ENCODE measurements around the gene CTNND1.

The CTNND1 gene

GRCh38 chr11:57867966-57868365 lies 106.4 kb downstream of the CTNND1 start:
- POLR2A ChIA-PET, result no interaction called here
- H3K36me3 ChIP-seq (ENCODE audit: control insufficient read depth in 2 of 2, insufficient read depth in 1 of 2, low read length in 2 of 2), result no peaks in the 10 kb centered on the region
- no peaks in the 10 kb centered on the region for H3K4me1 ChIP-seq (ENCODE audit: control insufficient read depth, insufficient read depth, low read length)
- CTCF ChIA-PET, result interaction anchor here (1.0 kb wide), 1 partner anchor 12 kb away, joined by 4 read pairs; no protein-coding TSS in a partner anchor
- no peak for TF ChIP-seq SP7 (tag by site-specific recombination; IDR thresholded peaks at IDR 0.05)
- TF ChIP-seq MZF1 (tag by site-specific recombination; IDR thresholded peaks at IDR 0.05; ENCODE audit: borderline replicate concordance), result no peak
- TF ChIP-seq ZNF350 (tag by site-specific recombination; IDR thresholded peaks at IDR 0.05), result no peak
- TF ChIP-seq, protein P1, sequence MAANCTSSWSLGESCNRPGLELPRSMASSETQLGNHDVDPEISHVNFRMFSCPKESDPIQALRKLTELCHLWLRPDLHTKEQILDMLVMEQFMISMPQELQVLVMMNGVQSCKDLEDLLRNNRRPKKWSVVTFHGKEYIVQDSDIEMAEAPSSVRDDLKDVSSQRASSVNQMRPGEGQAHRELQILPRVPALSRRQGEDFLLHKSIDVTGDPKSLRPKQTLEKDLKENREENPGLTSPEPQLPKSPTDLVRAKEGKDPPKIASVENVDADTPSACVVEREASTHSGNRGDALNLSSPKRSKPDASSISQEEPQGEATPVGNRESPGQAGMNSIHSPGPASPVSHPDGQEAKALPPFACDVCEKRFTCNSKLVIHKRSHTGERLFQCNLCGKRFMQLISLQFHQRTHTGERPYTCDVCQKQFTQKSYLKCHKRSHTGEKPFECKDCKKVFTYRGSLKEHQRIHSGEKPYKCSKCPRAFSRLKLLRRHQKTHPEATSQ (tag by site-specific recombination; IDR thresholded peaks at IDR 0.05), result no peak
- TF ChIP-seq ZFP41 (tag by site-specific recombination; IDR thresholded peaks at IDR 0.05; ENCODE audit: borderline replicate concordance), result no peak
- TF ChIP-seq ZBTB1 (tag by site-specific recombination; IDR thresholded peaks at IDR 0.05), result no peak
- no peak for TF ChIP-seq KLF16 (tag by site-specific recombination; IDR thresholded peaks at IDR 0.05)
- no peak for TF ChIP-seq ZNF157 (tag by site-specific recombination; IDR thresholded peaks at IDR 0.05)
- TF ChIP-seq ZFHX2 (tag by site-specific recombination; conservative IDR thresholded peaks at IDR 0.05), result no peak
- no peak for TF ChIP-seq GLIS2 (tag by site-specific recombination; IDR thresholded peaks at IDR 0.05)
- no peak for TF ChIP-seq ZNF664 (tag by site-specific recombination; IDR thresholded peaks at IDR 0.05)
- TF ChIP-seq, protein P2, sequence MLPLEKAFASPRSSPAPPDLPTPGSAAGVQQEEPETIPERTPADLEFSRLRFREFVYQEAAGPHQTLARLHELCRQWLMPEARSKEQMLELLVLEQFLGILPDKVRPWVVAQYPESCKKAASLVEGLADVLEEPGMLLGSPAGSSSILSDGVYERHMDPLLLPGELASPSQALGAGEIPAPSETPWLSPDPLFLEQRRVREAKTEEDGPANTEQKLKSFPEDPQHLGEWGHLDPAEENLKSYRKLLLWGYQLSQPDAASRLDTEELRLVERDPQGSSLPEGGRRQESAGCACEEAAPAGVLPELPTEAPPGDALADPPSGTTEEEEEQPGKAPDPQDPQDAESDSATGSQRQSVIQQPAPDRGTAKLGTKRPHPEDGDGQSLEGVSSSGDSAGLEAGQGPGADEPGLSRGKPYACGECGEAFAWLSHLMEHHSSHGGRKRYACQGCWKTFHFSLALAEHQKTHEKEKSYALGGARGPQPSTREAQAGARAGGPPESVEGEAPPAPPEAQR (tag by site-specific recombination; IDR thresholded peaks at IDR 0.05), result no peak
- TF ChIP-seq, protein P3, sequence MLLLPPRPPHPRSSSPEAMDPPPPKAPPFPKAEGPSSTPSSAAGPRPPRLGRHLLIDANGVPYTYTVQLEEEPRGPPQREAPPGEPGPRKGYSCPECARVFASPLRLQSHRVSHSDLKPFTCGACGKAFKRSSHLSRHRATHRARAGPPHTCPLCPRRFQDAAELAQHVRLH (tag by site-specific recombination; IDR thresholded peaks at IDR 0.05), result no peak
- TF ChIP-seq ATF2 (tag by site-specific recombination; IDR thresholded peaks at IDR 0.05; ENCODE audit: low read depth), result no peak
- TF ChIP-seq ZEB2 (tag by site-specific recombination; IDR thresholded peaks at IDR 0.05), result no peak
- TF ChIP-seq ZNF560 (tag by site-specific recombination; IDR thresholded peaks at IDR 0.05; ENCODE audit: borderline replicate concordance), result no peak
- TF ChIP-seq, protein P4, sequence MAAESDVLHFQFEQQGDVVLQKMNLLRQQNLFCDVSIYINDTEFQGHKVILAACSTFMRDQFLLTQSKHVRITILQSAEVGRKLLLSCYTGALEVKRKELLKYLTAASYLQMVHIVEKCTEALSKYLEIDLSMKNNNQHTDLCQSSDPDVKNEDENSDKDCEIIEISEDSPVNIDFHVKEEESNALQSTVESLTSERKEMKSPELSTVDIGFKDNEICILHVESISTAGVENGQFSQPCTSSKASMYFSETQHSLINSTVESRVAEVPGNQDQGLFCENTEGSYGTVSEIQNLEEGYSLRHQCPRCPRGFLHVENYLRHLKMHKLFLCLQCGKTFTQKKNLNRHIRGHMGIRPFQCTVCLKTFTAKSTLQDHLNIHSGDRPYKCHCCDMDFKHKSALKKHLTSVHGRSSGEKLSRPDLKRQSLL (tag by site-specific recombination; IDR thresholded peaks at IDR 0.05), result no peak
- no peak for TF ChIP-seq ZNF837 (tag by site-specific recombination; IDR thresholded peaks at IDR 0.05)
- no peak for TF ChIP-seq GLI2 (tag by site-specific recombination; IDR thresholded peaks at IDR 0.05; ENCODE audit: borderline replicate concordance, low read depth)
- TF ChIP-seq, protein P5, sequence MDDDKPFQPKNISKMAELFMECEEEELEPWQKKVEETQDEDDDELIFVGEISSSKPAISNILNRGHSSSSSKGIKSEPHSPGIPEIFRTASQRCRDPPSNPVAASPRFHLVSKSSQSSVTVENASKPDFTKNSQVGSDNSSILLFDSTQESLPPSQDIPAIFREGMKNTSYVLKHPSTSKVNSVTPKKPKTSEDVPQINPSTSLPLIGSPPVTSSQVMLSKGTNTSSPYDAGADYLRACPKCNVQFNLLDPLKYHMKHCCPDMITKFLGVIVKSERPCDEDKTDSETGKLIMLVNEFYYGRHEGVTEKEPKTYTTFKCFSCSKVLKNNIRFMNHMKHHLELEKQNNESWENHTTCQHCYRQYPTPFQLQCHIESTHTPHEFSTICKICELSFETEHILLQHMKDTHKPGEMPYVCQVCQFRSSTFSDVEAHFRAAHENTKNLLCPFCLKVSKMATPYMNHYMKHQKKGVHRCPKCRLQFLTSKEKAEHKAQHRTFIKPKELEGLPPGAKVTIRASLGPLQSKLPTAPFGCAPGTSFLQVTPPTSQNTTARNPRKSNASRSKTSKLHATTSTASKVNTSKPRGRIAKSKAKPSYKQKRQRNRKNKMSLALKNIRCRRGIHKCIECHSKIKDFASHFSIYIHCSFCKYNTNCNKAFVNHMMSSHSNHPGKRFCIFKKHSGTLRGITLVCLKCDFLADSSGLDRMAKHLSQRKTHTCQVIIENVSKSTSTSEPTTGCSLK (tag by site-specific recombination; IDR thresholded peaks at IDR 0.05), result no peak
- no peak overlapping the region for H3K27ac ChIP-seq (ENCODE audit: extremely low read depth, low read depth, low read length)
- no peak overlapping the region for H3K4me3 ChIP-seq (ENCODE audit: low read depth, low read length)
- no peaks in the 10 kb centered on the region for H3K9me3 ChIP-seq (ENCODE audit: control insufficient read depth, insufficient read depth, low read depth, low read length)
